DOHH2 (cell line): ENCODE results near the gene CD9.

ENCODE experiments used
- H3F3A ChIP-seq: fragments of 200-600 bp; sonication (generic), shearing (Covaris generic); 2 replicates; pipeline ENCODE4 v1.6.0; 2016; ENCODE audit warnings: antibody characterized with exemption, mild to moderate bottlenecking; ENCODE audit not compliant: control insufficient read depth, insufficient read depth
- H3K27ac ChIP-seq: fragments of 200-600 bp; sonication (generic); 2 replicates; pipeline ENCODE4 v1.5.1; 2014; ENCODE audit warnings: low read depth, mild to moderate bottlenecking, low read length, moderate library complexity
- H3K27me3 ChIP-seq: fragments of 200-600 bp; sonication (generic); 2 replicates; pipeline ENCODE4 v1.6.1; 2014; ENCODE audit warnings: mild to moderate bottlenecking, low read length, mixed read lengths; ENCODE audit not compliant: control insufficient read depth
- H3K36me3 ChIP-seq: fragments of 200-600 bp; sonication (generic); 2 replicates; pipeline ENCODE4 v1.6.1; 2014; ENCODE audit warnings: mild to moderate bottlenecking, low read length, moderate library complexity, mixed read lengths; ENCODE audit not compliant: control insufficient read depth
- H3K4me1 ChIP-seq: fragments of 200-600 bp; sonication (generic); 2 replicates; pipeline ENCODE4 v1.6.1; 2014; ENCODE audit warnings: mild to moderate bottlenecking, low read length, mixed read lengths; ENCODE audit not compliant: control insufficient read depth
- H3K4me2 ChIP-seq: fragments of 200-600 bp; sonication (generic); 2 replicates; pipeline ENCODE4 v1.6.0; 2014; ENCODE audit warnings: mild to moderate bottlenecking, low read length, moderate library complexity
- H3K4me3 ChIP-seq: fragments of 200-600 bp; sonication (generic); 2 replicates; pipeline ENCODE4 v1.5.1; 2014; ENCODE audit warnings: mild to moderate bottlenecking, low read length, mixed read lengths
- H3K79me2 ChIP-seq: fragments of 200-600 bp; sonication (generic); 2 replicates; pipeline ENCODE4 v1.6.1; 2014; ENCODE audit warnings: mild to moderate bottlenecking, low read length, mixed read lengths; ENCODE audit not compliant: control insufficient read depth
- H3K9me2 ChIP-seq: fragments of 200-600 bp; sonication (generic); replicated peaks from 2 replicates; pipeline ENCODE4 v1.6.1; 2014; ENCODE audit warnings: mild to moderate bottlenecking, low read length, mixed read lengths; ENCODE audit not compliant: control insufficient read depth
- H3K9me3 ChIP-seq: fragments of 200-600 bp; sonication (generic); 2 replicates; pipeline ENCODE4 v1.6.1; 2014; ENCODE audit warnings: antibody characterized with exemption, low read length, mixed read lengths; ENCODE audit not compliant: control insufficient read depth, insufficient read depth
- H4K20me1 ChIP-seq: fragments of 200-600 bp; sonication (generic); 2 replicates; pipeline ENCODE4 v1.6.0; 2014; ENCODE audit warnings: low read depth, mild to moderate bottlenecking, antibody characterized with exemption, low read length, moderate library complexity; ENCODE audit not compliant: control insufficient read depth, insufficient read depth
- CTCF ChIP-seq: fragments of 200-600 bp; sonication (generic); IDR thresholded peaks from one replicate; pipeline ENCODE4 v1.5.1; 2014; ENCODE audit warnings: antibody characterized with exemption, mild to moderate bottlenecking, low read depth, low read length; ENCODE audit not compliant: poor library complexity, severe bottlenecking
- EZH2phosphoT487 ChIP-seq: fragments of 200-600 bp; sonication (generic); IDR thresholded peaks from 2 replicates; pipeline ENCODE4 v1.6.1; 2017; ENCODE audit warnings: borderline replicate concordance, mild to moderate bottlenecking, antibody characterized with exemption, low read length, moderate library complexity, mixed read lengths

Gene CD9

GRCh38 chr12:6192604-6193380 is 7.4 kb upstream of the CD9 start:
- Histone ChIP-seq H3K9me2 (no peaks in the 10 kb centered on the region), H3K4me3 (no peak overlapping the region), H3K4me1 (no peaks in the 10 kb centered on the region), H3K27ac (no peak overlapping the region), H3K9me3 (no peaks in the 10 kb centered on the region), H3K27me3 (peaks cover 17% of the 10 kb centered on the region), H4K20me1 (no peaks in the 10 kb centered on the region), H3K79me2 (no peaks in the 10 kb centered on the region), H3K36me3 (no peaks in the 10 kb centered on the region), H3K4me2 (no peak overlapping the region), H3F3A (no peaks in the 10 kb centered on the region)
- TF ChIP-seq EZH2phosphoT487 (no peak), CTCF (no peak)

GRCh38 chr12:6193853-6194815 is 6.1 kb upstream of the CD9 start:
- Histone ChIP-seq H3F3A (no peaks in the 10 kb centered on the region), H3K27ac (no peak overlapping the region), H4K20me1 (no peaks in the 10 kb centered on the region), H3K9me3 (no peaks in the 10 kb centered on the region), H3K79me2 (no peaks in the 10 kb centered on the region), H3K4me1 (no peaks in the 10 kb centered on the region), H3K36me3 (no peaks in the 10 kb centered on the region), H3K9me2 (no peaks in the 10 kb centered on the region), H3K4me2 (no peak overlapping the region), H3K4me3 (no peak overlapping the region), H3K27me3 (peaks cover 30% of the 10 kb centered on the region)
- TF ChIP-seq EZH2phosphoT487 = no peak
- no peak for TF ChIP-seq CTCF

DNA sequence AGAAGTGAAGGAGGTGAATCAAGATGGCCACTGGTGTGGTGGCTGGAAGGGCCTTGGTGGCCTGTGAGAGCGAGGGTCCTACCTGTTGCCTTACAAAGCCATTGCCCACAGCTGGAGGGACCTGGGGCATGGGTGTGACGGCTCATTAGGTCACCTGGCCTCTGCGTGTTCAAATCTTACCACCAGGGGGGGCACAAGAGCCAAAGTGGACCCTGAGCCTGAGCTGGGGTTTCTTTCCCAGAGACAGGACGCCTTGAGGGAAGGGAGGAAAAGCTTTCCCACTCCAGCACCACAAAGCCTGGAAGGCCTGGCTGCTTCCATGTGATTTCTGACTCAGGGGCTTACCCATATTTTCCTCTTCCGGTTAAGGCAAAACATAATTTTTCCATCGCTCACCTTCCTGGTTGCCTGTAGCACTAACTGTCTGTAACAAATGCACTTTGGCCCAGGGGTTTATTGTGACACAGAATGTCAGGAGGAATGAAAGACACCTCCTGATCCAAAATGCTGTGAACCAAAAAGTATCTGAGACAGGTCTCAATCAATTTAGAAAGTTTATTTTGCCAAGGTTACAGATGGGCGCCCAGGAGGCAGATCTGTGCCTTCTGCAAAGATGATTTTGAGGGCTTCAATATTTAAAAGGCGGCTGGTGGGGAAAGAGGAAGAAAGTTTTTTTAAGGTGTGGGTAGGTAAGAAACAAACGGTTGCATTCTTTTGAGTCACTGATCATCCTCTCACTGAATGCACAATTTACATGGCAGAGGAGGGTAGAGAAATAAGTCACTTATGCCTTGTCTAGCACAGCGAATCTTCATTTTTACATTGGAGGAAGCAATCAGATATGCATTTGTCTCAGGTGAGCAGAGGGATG is 4.3 kb upstream of the CD9 start:
- no peaks in the 10 kb centered on the region for H3K9me2 ChIP-seq
- no peaks in the 10 kb centered on the region for H3F3A ChIP-seq
- H3K27ac ChIP-seq = no peak overlapping the region
- no peaks in the 10 kb centered on the region for H3K4me1 ChIP-seq
- no peaks in the 10 kb centered on the region for H3K79me2 ChIP-seq
- H3K4me2 ChIP-seq = no peak overlapping the region
- peaks cover 38% of the 10 kb centered on the region for H3K27me3 ChIP-seq
- H3K4me3 ChIP-seq = no peak overlapping the region
- no peaks in the 10 kb centered on the region for H3K36me3 ChIP-seq
- H4K20me1 ChIP-seq = no peaks in the 10 kb centered on the region
- TF ChIP-seq EZH2phosphoT487 = no peak
- TF ChIP-seq CTCF = peak; percentile 84
- H3K9me3 ChIP-seq = no peaks in the 10 kb centered on the region
